Testis (tissue), 3 donors: Measurements from ENCODE around the gene CUBN. TPM values are rescaled to one million over a fixed set of nuclear protein-coding genes. Genes with fewer than 3 reads are reported as not detected.

Experiments
- DNase-seq: peaks from one replicate; pipeline ENCODE4 v3.0.0-alpha.2; 2019
- H3K27ac ChIP-seq, 2 donors: fragments of 200-600 bp; sonication (generic); one replicate each; pipeline ENCODE4 v1.5.1; 2019
- H3K27me3 ChIP-seq: fragments of 200-600 bp; sonication (generic); one replicate; pipeline ENCODE4 v1.5.1; 2019
- H3K36me3 ChIP-seq: fragments of 200-600 bp; sonication (generic); one replicate; pipeline ENCODE4 v1.5.1; 2017; ENCODE audit warnings: low read depth; ENCODE audit errors: missing control alignments
- H3K4me1 ChIP-seq: fragments of 200-600 bp; sonication (generic); one replicate; pipeline ENCODE4 v1.5.1; 2019
- H3K4me3 ChIP-seq, 2 donors: fragments of 200-600 bp; sonication (generic); one replicate each; pipeline ENCODE4 v1.5.1; 2017 to 2019
- H3K9me3 ChIP-seq: fragments of 200-600 bp; sonication (generic); one replicate; pipeline ENCODE4 v1.5.1; 2017
- CTCF ChIP-seq, 3 experiments: fragments of 450-650 bp in 2 of 3; fragments of 200-600 bp in 1 of 3; sonication (generic) in 1 of 3; IDR thresholded peaks; one replicate each; pipeline ENCODE4 v1.5.1; 2016 to 2019; ENCODE audit warnings: antibody characterized with exemption in 3 of 3, mild to moderate bottlenecking in 2 of 3, moderate library complexity in 1 of 3
- POLR2A ChIP-seq: fragments of 450-650 bp; IDR thresholded peaks from one replicate; pipeline ENCODE4 v1.6.1; 2017; ENCODE audit warnings: antibody characterized with exemption, mild to moderate bottlenecking, moderate library complexity
- WGBS, 2 donors: methylation state at CpG; one replicate each; pipeline ENCODE4 v1.1.5; 2018; 5-methylcytosine and 5-hydroxymethylcytosine counted together
- intact Hi-C: fragments of 100-400 bp; cut with DNase I; formaldehyde crosslinking; loops from one replicate; pipeline ENCODE4 v1.15.1; 2023; ENCODE audit warnings: low total_unique reads
- polyA plus RNA-seq: library from polyadenylated mRNA; stranded (reverse); fragments of 350-450 nt; fragmentation: Illumina TruSeq; extraction: RNeasy Lipid Tissue Mini Kit (QIAGEN cat#74804); gene quantifications from one replicate; pipeline ENCODE4 v1.2.3, GENCODE V29; 2014; ENCODE audit warnings: low read depth, low replicate concordance; ENCODE audit not compliant: insufficient read depth
- total RNA-seq, 2 donors: library from RNA; depleted of rRNA; stranded (reverse); fragments of >200 nt; gene quantifications; one replicate each; pipeline ENCODE4 v1.2.3, GENCODE V29; 2016

The CUBN gene
- total and polyA plus RNA-seq, 3 donors from 2014 or later, result 11.0 to 39.3 (median 19.2) TPM

GRCh38 chr10:17076626-17077345 is 52.8 kb downstream of the CUBN start:
- no peaks in the 10 kb centered on the region for H3K27me3 ChIP-seq
- no peaks in the 10 kb centered on the region for H3K36me3 ChIP-seq
- 83 to 84% methylated on average over 8 of the region's 8 CpGs for WGBS, 2 donors
- TF ChIP-seq POLR2A, result no peak
- TF ChIP-seq CTCF (IDR thresholded peaks at IDR 0.05), result no peak
- no peaks in the 10 kb centered on the region for H3K4me1 ChIP-seq
- no peak overlapping the region for H3K4me3 ChIP-seq
- intact Hi-C loops, result no loop called here
- H3K27ac ChIP-seq, result no peak overlapping the region
- no peak for DNase-seq
- H3K9me3 ChIP-seq, result no peaks in the 10 kb centered on the region

- DNase-seq, result no peak
- H3K27me3 ChIP-seq, result no peaks in the 10 kb centered on the region
- H3K9me3 ChIP-seq, result no peaks in the 10 kb centered on the region
- peak overlapping the region in 1 of 2 donors; percentile 35 for H3K27ac ChIP-seq
- H3K4me3 ChIP-seq, result no peak overlapping the region
- H3K36me3 ChIP-seq, result no peaks in the 10 kb centered on the region
- no peaks in the 10 kb centered on the region for H3K4me1 ChIP-seq
- intact Hi-C loops, result no loop called here
- WGBS, 2 donors, result 55 to 61% methylated on average over 2 of the region's 2 CpGs
- no peak for TF ChIP-seq CTCF (IDR thresholded peaks at IDR 0.05)
- TF ChIP-seq POLR2A, result no peak
These were observed 53.9 kb downstream of the CUBN start for GRCh38 chr10:17075533-17076359.

GRCh38 chr10:17074541-17074847 is 55.1 kb downstream of the CUBN start:
- no peak for DNase-seq
- Histone ChIP-seq H3K36me3 (no peaks in the 10 kb centered on the region), H3K9me3 (no peaks in the 10 kb centered on the region), H3K27me3 (no peaks in the 10 kb centered on the region), H3K4me1 (no peaks in the 10 kb centered on the region), H3K27ac (no peak overlapping the region), H3K4me3 (no peak overlapping the region)
- TF ChIP-seq CTCF (IDR thresholded peaks at IDR 0.05) (no peak), POLR2A (no peak)
- intact Hi-C loops, result no loop called here

GRCh38 chr10:17073725-17074540 is 55.7 kb downstream of the CUBN start:
- Histone ChIP-seq H3K36me3 (no peaks in the 10 kb centered on the region), H3K27me3 (no peaks in the 10 kb centered on the region), H3K27ac (no peak overlapping the region), H3K9me3 (no peaks in the 10 kb centered on the region), H3K4me1 (no peaks in the 10 kb centered on the region), H3K4me3 (no peak overlapping the region)
- intact Hi-C loops, result no loop called here
- no peak for TF ChIP-seq CTCF (IDR thresholded peaks at IDR 0.05)
- TF ChIP-seq POLR2A, result no peak
- no peak for DNase-seq
- 95 to 96% methylated on average over 12 of the region's 12 CpGs for WGBS, 2 donors
